ENCODE data around the gene MYO16. TPM values are rescaled to one million over a fixed set of nuclear protein-coding genes. Genes with fewer than 3 reads are reported as not detected.

Gene MYO16
- total RNA-seq, 4 donors from 2014 or later: 0.06 to 0.07 TPM; not detected in 2

GRCh38 chr13:109146393-109146792 lies 517.0 kb downstream of the MYO16 start:
- DNase-seq (ENCODE audit: low spot score in 2 of 2): no peak
- TF ChIP-seq POLR2A (IDR thresholded peaks at IDR 0.05) (no peak), CTCF (IDR thresholded peaks at IDR 0.05) (no peak)
- 82 to 94% methylated on average over 4 of the region's 4 CpGs for WGBS, 2 donors
- intact Hi-C loops (cut with DNase I; ENCODE audit: low total_unique reads): loop anchor here (10.0 kb wide), 1 partner anchor 638 kb away; the partner anchor contains the start of gene IRS2
- no peak overlapping the region for H3K4me3 ChIP-seq (ENCODE audit: low read depth, poor library complexity, severe bottlenecking)

GRCh38 chr13:109146912-109147647 lies 517.7 kb downstream of the MYO16 start:
- no peak for TF ChIP-seq CTCF (IDR thresholded peaks at IDR 0.05)
- TF ChIP-seq POLR2A (IDR thresholded peaks at IDR 0.05): no peak
- 60 to 74% methylated on average over 11 of the region's 11 CpGs for whole genome bisulfite sequencing, 2 donors
- intact Hi-C loops (cut with DNase I; ENCODE audit: low total_unique reads): loop anchor here (10.0 kb wide), 1 partner anchor 638 kb away; the partner anchor contains the start of gene IRS2
- no peak for DNase-seq (ENCODE audit: low spot score in 2 of 2)
- no peak overlapping the region for H3K4me3 ChIP-seq (ENCODE audit: low read depth, poor library complexity, severe bottlenecking)

- DNase-seq (ENCODE audit: low spot score in 2 of 2): no peak
- WGBS, 2 donors: 60 to 73% methylated on average over 3 of the region's 3 CpGs
- intact Hi-C loops (cut with DNase I; ENCODE audit: low total_unique reads): loop anchor here (10.0 kb wide), 1 partner anchor 637 kb away; the partner anchor contains the start of gene IRS2
- H3K4me3 ChIP-seq (ENCODE audit: low read depth, poor library complexity, severe bottlenecking): no peak overlapping the region
- TF ChIP-seq POLR2A (IDR thresholded peaks at IDR 0.05) (no peak), CTCF (IDR thresholded peaks at IDR 0.05) (no peak)
These were observed 518.8 kb downstream of the MYO16 start for GRCh38 chr13:109148243-109148642.

GRCh38 chr13:109150696-109151095 lies 521.3 kb downstream of the MYO16 start:
- H3K4me3 ChIP-seq (ENCODE audit: low read depth, poor library complexity, severe bottlenecking): no peak overlapping the region
- no peak for DNase-seq (ENCODE audit: low spot score in 2 of 2)
- intact Hi-C loops (cut with DNase I; ENCODE audit: low total_unique reads): no loop called here
- TF ChIP-seq POLR2A (IDR thresholded peaks at IDR 0.05) (no peak), CTCF (IDR thresholded peaks at IDR 0.05) (no peak)

GRCh38 chr13:109151255-109151654 lies 521.8 kb downstream of the MYO16 start:
- WGBS, 2 donors: 45 to 54% methylated on average over 3 of the region's 3 CpGs
- H3K4me3 ChIP-seq (ENCODE audit: low read depth, poor library complexity, severe bottlenecking): no peak overlapping the region
- no peak for DNase-seq (ENCODE audit: low spot score in 2 of 2)
- no peak for TF ChIP-seq CTCF (IDR thresholded peaks at IDR 0.05)
- TF ChIP-seq POLR2A (IDR thresholded peaks at IDR 0.05): no peak
- intact Hi-C loops (cut with DNase I; ENCODE audit: low total_unique reads): no loop called here
